Mesothelial cell of epicardium (in vitro differentiated cells): ENCODE measurements around the gene DUSP28. TPM values are rescaled to one million over a fixed set of nuclear protein-coding genes. Genes with fewer than 3 reads are reported as not detected.
A peak's percentile ranks its signal among the peaks of the same experiment; 100 is the strongest.

Experiments
- DNase-seq, 2 experiments: peaks; one replicate each; pipeline ENCODE4 v3.0.0; 2021; ENCODE audit warnings: low spot score in 2 of 2; ENCODE audit not compliant: unreplicated experiment in 2 of 2
- H3K27ac Mint-ChIP-seq: 2 replicates; pipeline ENCODE4 v1.8.0; 2021; ENCODE audit warnings: mixed read lengths
- H3K27me3 Mint-ChIP-seq: 2 replicates; pipeline ENCODE4 v1.8.0; 2021; ENCODE audit warnings: low read depth, mixed read lengths
- H3K36me3 Mint-ChIP-seq: 2 replicates; pipeline ENCODE4 v1.8.0; 2021; ENCODE audit warnings: mixed read lengths
- H3K4me1 Mint-ChIP-seq: 2 replicates; pipeline ENCODE4 v1.8.0; 2021; ENCODE audit warnings: mixed read lengths
- H3K4me3 Mint-ChIP-seq: 2 replicates; pipeline ENCODE4 v1.8.0; 2021; ENCODE audit warnings: mild to moderate bottlenecking, moderate library complexity, mixed read lengths
- H3K9me3 Mint-ChIP-seq: 2 replicates; pipeline ENCODE4 v1.8.0; 2021; ENCODE audit warnings: mixed read lengths
- CTCF ChIP-seq: fragments of 200-600 bp; sonication (generic); IDR thresholded peaks from one replicate; pipeline ENCODE4 v1.5.0; 2021; ENCODE audit warnings: antibody characterized with exemption; ENCODE audit not compliant: unreplicated experiment
- total RNA-seq: library from RNA; stranded (reverse); gene quantifications from 3 replicates; pipeline ENCODE4 v1.2.1, GENCODE V29; 2021

Gene DUSP28
- total RNA-seq, 1 donor from 2014 or later = 6.2 TPM

GRCh38 chr2:240555541-240556250, 4.5 kb upstream of the DUSP28 start:
- H3K27ac Mint-ChIP-seq = peak overlapping the region; percentile 9
- TF ChIP-seq CTCF = no peak
- H3K4me1 Mint-ChIP-seq = peaks cover 26% of the 10 kb centered on the region
- H3K27me3 Mint-ChIP-seq = no peaks in the 10 kb centered on the region
- peaks cover 15% of the 10 kb centered on the region for H3K9me3 Mint-ChIP-seq
- no peak for DNase-seq
- H3K4me3 Mint-ChIP-seq = no peak overlapping the region
- H3K36me3 Mint-ChIP-seq = peaks cover 21% of the 10 kb centered on the region

DNA sequence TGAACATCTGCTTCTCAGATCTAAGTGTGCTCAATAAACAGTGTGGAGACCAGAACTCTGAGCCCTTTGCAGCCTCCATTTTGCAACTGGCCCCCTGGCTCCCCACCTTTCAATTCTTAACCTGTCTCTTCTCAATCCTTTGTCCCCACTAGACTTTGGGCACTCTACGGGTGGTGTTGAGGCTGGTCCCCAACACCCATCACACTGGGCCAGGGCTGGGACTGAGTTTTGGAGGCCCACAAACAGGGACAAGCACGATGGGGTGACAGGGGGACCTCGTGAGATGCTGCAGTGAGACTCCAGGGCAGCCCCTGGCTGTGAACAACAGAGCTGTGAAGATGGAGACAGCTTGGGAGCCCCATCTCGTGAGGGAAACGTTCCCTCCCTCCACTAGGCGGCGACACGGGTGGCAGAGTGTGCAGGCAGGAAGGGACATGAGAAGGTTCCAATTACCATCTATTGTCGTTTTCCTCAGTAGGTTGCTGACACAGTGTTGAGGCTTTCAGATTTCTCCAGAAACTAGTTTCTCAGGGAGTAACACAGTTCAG, 3.5 kb upstream of the DUSP28 start:
- H3K9me3 Mint-ChIP-seq = peaks cover 6% of the 10 kb centered on the region
- DNase-seq = peak; percentile 20 to 37
- H3K4me3 Mint-ChIP-seq = peak overlapping the region; percentile 46
- H3K27ac Mint-ChIP-seq = peak overlapping the region; percentile 21
- H3K27me3 Mint-ChIP-seq = no peaks in the 10 kb centered on the region
- H3K4me1 Mint-ChIP-seq = peaks cover 31% of the 10 kb centered on the region
- no peak for TF ChIP-seq CTCF
- H3K36me3 Mint-ChIP-seq = peaks cover 12% of the 10 kb centered on the region

- DNase-seq = peak; percentile 19 to 37
- no peak for TF ChIP-seq CTCF
Measured at GRCh38 chr2:240557101-240557751, 2.9 kb upstream of the DUSP28 start.

DNA sequence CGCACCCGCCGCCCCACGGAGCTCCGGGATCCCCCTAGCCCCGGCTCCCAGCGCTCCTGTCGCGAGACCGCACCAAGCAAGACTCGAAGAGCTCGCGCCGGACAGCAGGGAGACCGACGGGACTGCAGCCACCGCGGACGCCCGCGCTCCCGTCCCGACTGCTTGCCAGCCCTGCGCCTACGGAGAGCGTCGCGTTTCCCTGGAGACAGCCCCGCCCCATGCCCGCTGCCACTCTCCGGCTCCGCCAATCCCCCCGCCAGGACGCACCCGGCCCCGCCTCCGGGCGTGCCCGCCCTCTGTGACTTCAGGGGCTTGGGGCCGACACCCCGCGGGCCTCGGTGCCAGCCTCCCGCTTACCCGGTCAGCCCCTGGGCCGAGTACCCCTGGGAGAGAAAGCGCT, 2.3 kb upstream of the DUSP28 start, which contains the start of gene ANKMY1:
Gene ANKMY1 (minus strand): TSS at position 181 of the 400 bp plus-strand sequence. CDS start 653 bp downstream, outside the sequence.
- no peaks in the 10 kb centered on the region for H3K9me3 Mint-ChIP-seq
- H3K4me3 Mint-ChIP-seq = peak within 1 kb of the TSS; percentile 57
- peaks cover 35% of the 10 kb centered on the region for H3K4me1 Mint-ChIP-seq
- H3K36me3 Mint-ChIP-seq = peaks cover 5% of the 10 kb centered on the region
- no peak for TF ChIP-seq CTCF
- no peaks in the 10 kb centered on the region for H3K27me3 Mint-ChIP-seq
- no peak within 1 kb of the TSS for H3K27ac Mint-ChIP-seq
- peak; percentile 67 to 78 for DNase-seq

More at GRCh38 chr2:240557101-240557751, 2.9 kb upstream of the DUSP28 start:
- H3K4me1 Mint-ChIP-seq = peaks cover 35% of the 10 kb centered on the region
- H3K9me3 Mint-ChIP-seq = peaks cover under 1% of the 10 kb centered on the region
- H3K4me3 Mint-ChIP-seq = peak overlapping the region; percentile 46
- no peak overlapping the region for H3K27ac Mint-ChIP-seq
- H3K27me3 Mint-ChIP-seq = no peaks in the 10 kb centered on the region
- H3K36me3 Mint-ChIP-seq = peaks cover 6% of the 10 kb centered on the region

DNA sequence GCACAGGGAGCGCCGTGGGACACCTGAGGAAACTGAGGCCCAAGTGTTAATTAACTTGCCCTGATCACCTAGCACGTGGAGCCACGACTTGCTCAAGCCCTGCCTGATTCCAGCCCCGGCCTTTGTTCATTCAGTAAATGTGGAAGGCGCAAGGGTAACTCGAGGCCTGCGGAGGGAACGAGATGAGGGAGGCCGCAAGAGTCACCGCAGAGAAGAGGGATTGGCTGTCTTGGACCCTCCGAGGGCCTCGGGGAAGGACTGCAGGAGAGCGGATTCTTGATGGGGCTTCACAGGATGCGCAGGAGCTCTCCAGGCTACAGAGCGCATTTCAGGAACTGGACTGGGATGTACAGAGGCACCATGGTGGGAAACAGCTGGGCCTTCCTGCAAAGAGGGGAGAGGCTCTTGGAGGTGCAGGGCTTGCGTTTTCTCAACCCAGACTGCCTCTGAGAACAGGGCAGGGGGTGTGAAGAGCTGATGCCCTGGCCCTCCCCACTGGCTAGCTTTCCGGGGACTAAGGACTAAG, 1.9 kb upstream of the DUSP28 start:
- peak overlapping the region; percentile 57 for H3K4me3 Mint-ChIP-seq
- TF ChIP-seq CTCF = no peak
- H3K9me3 Mint-ChIP-seq = no peaks in the 10 kb centered on the region
- no peaks in the 10 kb centered on the region for H3K27me3 Mint-ChIP-seq
- peaks cover under 1% of the 10 kb centered on the region for H3K36me3 Mint-ChIP-seq
- peaks cover 35% of the 10 kb centered on the region for H3K4me1 Mint-ChIP-seq
- no peak overlapping the region for H3K27ac Mint-ChIP-seq
- no peak for DNase-seq
